Measurements from ENCODE around the gene FKRP.

FKRP gene

DNA sequence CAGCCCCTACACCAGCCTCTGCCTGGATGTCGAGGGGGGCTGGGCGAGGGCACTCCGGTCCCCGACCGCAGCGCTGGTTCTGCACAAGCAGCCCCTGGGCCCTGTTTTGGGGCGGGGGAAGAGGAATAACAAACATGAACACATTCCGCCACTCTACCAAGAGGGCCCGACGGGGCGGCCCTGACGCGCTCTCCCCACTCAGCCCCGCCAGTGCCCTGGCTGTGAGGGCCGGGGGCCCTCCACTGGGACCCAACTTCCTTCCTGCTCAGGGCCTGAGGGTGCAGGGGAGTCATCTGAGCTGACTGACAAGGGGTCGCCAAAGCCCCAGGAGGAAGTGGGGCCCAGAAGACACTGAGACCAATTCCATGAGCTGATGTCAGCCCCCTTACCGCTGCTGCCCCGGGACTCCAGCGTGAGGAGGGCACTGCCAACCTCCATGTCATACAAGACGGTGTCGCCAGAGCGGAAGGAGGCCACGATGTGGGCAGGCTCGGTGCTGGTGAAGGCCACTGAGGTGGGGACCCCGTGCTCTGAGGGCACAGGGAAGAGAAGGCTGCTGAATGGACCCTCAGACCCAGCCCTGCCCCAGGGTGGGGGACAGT is 23.3 kb upstream of the FKRP start:
- no peak for ATAC-seq (ENCODE audit: low read depth)
- Histone ChIP-seq H3K4me3 (ENCODE audit: severe bottlenecking) (no peak overlapping the region), H3K27me3 (ENCODE audit: insufficient read depth, poor library complexity, severe bottlenecking) (no peaks in the 10 kb centered on the region), H3K9me3 (ENCODE audit: severe bottlenecking) (no peaks in the 10 kb centered on the region), H3K4me1 (ENCODE audit: insufficient read depth, poor library complexity, severe bottlenecking) (peaks cover 5% of the 10 kb centered on the region), H3K36me3 (ENCODE audit: low read depth) (peaks cover 63% of the 10 kb centered on the region), H3K27ac (ENCODE audit: poor library complexity, severe bottlenecking) (no peak overlapping the region)
- TF ChIP-seq, protein P1, sequence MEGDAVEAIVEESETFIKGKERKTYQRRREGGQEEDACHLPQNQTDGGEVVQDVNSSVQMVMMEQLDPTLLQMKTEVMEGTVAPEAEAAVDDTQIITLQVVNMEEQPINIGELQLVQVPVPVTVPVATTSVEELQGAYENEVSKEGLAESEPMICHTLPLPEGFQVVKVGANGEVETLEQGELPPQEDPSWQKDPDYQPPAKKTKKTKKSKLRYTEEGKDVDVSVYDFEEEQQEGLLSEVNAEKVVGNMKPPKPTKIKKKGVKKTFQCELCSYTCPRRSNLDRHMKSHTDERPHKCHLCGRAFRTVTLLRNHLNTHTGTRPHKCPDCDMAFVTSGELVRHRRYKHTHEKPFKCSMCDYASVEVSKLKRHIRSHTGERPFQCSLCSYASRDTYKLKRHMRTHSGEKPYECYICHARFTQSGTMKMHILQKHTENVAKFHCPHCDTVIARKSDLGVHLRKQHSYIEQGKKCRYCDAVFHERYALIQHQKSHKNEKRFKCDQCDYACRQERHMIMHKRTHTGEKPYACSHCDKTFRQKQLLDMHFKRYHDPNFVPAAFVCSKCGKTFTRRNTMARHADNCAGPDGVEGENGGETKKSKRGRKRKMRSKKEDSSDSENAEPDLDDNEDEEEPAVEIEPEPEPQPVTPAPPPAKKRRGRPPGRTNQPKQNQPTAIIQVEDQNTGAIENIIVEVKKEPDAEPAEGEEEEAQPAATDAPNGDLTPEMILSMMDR (IDR thresholded peaks at IDR 0.05; ENCODE audit: poor library complexity, severe bottlenecking) = no peak
- peak; percentile 67 for DNase-seq (ENCODE audit: low spot score)

DNA sequence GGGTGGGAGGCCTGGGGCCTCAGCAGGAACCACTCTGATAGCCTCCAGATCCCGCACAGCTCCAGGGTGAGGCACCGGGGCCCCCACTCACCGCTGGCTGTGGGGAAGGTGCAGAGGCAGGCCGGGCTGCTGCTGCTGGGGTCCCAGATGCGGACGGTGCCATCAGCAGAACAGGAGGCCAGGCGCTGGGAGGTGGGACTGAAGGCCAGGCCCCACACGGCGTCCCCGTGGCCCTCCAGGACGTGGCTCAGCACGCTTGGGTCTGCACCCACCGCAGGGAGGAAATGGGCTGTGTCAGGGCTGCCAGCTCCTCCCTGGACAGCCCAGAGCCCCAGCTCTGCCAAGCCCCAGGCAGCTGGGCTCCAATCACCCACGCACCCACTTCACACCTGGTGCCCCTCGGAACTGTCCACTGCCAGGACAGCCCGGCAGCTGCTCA is 22.8 kb upstream of the FKRP start:
- no peaks in the 10 kb centered on the region for H3K27me3 ChIP-seq (ENCODE audit: insufficient read depth, poor library complexity, severe bottlenecking)
- peaks cover under 1% of the 10 kb centered on the region for H3K4me1 ChIP-seq (ENCODE audit: insufficient read depth, poor library complexity, severe bottlenecking)
- ATAC-seq (ENCODE audit: low read depth) (no peak), DNase-seq (ENCODE audit: low spot score) (no peak)
- TF ChIP-seq, protein P1 (IDR thresholded peaks at IDR 0.05; ENCODE audit: poor library complexity, severe bottlenecking) = no peak
- H3K27ac ChIP-seq (ENCODE audit: poor library complexity, severe bottlenecking) = no peak overlapping the region
- H3K9me3 ChIP-seq (ENCODE audit: severe bottlenecking) = no peaks in the 10 kb centered on the region
- H3K36me3 ChIP-seq (ENCODE audit: low read depth) = peaks cover 68% of the 10 kb centered on the region
- no peak overlapping the region for H3K4me3 ChIP-seq (ENCODE audit: severe bottlenecking)

DNA sequence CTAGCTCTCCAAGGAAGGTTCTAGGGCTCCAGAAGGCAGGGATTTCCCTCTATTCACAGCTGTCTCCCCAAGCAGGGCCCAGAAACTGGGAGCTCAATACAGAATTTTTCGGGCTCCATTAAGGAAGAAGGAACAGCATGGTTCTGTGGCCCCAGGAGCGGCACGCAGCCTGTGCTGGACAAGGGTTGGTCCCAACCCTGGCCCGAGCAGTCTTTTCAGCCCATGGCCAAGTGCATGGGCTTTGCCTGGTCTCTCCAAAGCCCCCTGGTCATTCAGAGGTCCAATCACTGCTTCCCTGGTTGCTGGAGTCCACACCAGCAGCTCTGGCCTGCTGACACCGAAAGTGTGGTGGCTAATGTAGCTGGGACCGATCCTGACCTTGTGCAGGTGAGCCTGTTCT is 22.4 kb upstream of the FKRP start:
- H3K27me3 ChIP-seq (ENCODE audit: insufficient read depth, poor library complexity, severe bottlenecking) = no peaks in the 10 kb centered on the region
- H3K9me3 ChIP-seq (ENCODE audit: severe bottlenecking) = no peaks in the 10 kb centered on the region
- H3K27ac ChIP-seq (ENCODE audit: poor library complexity, severe bottlenecking) = no peak overlapping the region
- TF ChIP-seq, protein P1 (IDR thresholded peaks at IDR 0.05; ENCODE audit: poor library complexity, severe bottlenecking) = no peak
- no peaks in the 10 kb centered on the region for H3K4me1 ChIP-seq (ENCODE audit: insufficient read depth, poor library complexity, severe bottlenecking)
- no peak for DNase-seq (ENCODE audit: low spot score)
- no peak overlapping the region for H3K4me3 ChIP-seq (ENCODE audit: severe bottlenecking)
- peaks cover 72% of the 10 kb centered on the region for H3K36me3 ChIP-seq (ENCODE audit: low read depth)
- no peak for ATAC-seq (ENCODE audit: low read depth)

DNA sequence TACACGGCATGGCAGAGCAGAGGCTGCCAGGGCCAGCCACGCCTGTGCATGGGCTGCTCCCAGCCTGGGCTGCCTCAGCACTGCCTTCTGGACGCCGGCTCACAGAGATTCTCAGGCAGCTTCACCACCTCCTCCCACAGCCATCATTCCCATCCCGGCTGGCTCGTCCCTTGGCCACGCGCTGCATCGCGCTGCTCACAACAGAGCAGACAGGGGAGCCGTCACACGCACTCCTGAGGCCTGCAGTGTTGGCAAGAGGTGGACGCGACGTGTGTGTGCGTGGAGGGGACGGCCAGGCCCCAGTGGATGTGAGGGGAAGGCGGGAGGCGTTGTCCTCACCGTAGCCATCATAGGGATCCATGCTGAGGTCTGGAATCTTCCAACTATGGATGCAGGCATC is 21.4 kb upstream of the FKRP start:
- H3K4me3 ChIP-seq (ENCODE audit: severe bottlenecking) = no peak overlapping the region
- no peaks in the 10 kb centered on the region for H3K4me1 ChIP-seq (ENCODE audit: insufficient read depth, poor library complexity, severe bottlenecking)
- TF ChIP-seq, protein P1 (IDR thresholded peaks at IDR 0.05; ENCODE audit: poor library complexity, severe bottlenecking) = no peak
- no peak overlapping the region for H3K27ac ChIP-seq (ENCODE audit: poor library complexity, severe bottlenecking)
- no peaks in the 10 kb centered on the region for H3K27me3 ChIP-seq (ENCODE audit: insufficient read depth, poor library complexity, severe bottlenecking)
- H3K36me3 ChIP-seq (ENCODE audit: low read depth) = peaks cover 80% of the 10 kb centered on the region
- no peaks in the 10 kb centered on the region for H3K9me3 ChIP-seq (ENCODE audit: severe bottlenecking)
- no peak for ATAC-seq (ENCODE audit: low read depth)
- DNase-seq (ENCODE audit: low spot score) = no peak

DNA sequence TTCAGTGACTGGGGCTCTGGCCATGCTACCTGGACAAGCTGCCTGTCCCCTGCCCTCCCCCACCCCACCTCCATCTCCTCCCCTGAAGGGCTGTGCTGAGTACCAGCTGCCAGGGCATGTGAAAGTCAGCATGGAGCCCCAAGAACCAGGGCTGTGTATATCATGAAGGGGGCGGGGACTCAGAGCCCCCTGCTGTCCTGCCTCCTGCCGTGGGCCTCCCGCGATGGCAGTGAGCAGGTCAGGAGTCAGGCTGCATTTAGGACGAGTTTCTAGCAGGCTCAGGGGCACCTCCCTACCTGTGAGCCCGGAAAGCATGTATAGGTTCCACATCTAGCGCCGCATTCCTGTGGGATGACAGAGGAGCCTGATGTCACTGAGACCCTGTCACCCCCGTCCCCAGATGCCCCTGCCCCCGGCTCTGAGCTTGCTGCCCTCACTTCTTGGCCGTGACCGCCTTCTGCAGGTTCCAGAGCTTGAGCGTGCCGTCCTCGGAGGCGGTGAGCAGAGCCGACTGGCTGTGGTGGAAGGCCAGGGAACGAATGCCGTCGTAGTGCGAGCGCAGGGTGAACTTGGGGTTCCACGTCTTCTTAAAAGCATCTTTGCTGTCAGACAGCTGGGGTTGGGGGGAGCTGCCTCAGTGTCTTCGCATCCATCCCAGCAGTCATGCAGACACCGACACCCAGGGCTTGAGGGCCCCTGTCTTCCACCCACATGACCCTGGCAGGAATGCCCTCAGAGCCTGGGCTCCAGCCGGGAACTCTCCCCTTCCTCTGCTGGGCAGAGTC is 20.6 kb upstream of the FKRP start:
- TF ChIP-seq, protein P1 (IDR thresholded peaks at IDR 0.05; ENCODE audit: poor library complexity, severe bottlenecking) = no peak
- Histone ChIP-seq H3K4me3 (ENCODE audit: severe bottlenecking) (no peak overlapping the region), H3K4me1 (ENCODE audit: insufficient read depth, poor library complexity, severe bottlenecking) (no peaks in the 10 kb centered on the region)

More for the DNA sequence above, 20.6 kb upstream of the FKRP start:
- Histone ChIP-seq H3K27me3 (ENCODE audit: insufficient read depth, poor library complexity, severe bottlenecking) (no peaks in the 10 kb centered on the region), H3K36me3 (ENCODE audit: low read depth) (peaks cover 85% of the 10 kb centered on the region), H3K9me3 (ENCODE audit: severe bottlenecking) (no peaks in the 10 kb centered on the region), H3K27ac (ENCODE audit: poor library complexity, severe bottlenecking) (no peak overlapping the region)
- peak; percentile 62 for DNase-seq (ENCODE audit: low spot score)
- no peak for ATAC-seq (ENCODE audit: low read depth)
